HUES6 (cell line): ENCODE measurements around the gene CHST12.
"Not testable (repeated sequence)": the region's sequence is repeated elsewhere in the genome, so short reads cannot be mapped to it uniquely, and the experiment has no call there.

Experiments
- H3K27ac ChIP-seq: 2 replicates; pipeline ENCODE4 v1.7.0; 2013; ENCODE audit warnings: low read depth, mild to moderate bottlenecking, low read length, inconsistent platforms
- H3K27me3 ChIP-seq: 2 replicates; pipeline ENCODE4 v1.6.1; 2013; ENCODE audit warnings: low read length; ENCODE audit not compliant: control insufficient read depth, insufficient read depth
- H3K36me3 ChIP-seq: 2 replicates; pipeline ENCODE4 v1.6.1; 2013; ENCODE audit warnings: low read length; ENCODE audit not compliant: control insufficient read depth, insufficient read depth
- H3K4me1 ChIP-seq: 2 replicates; pipeline ENCODE4 v1.6.1; 2013; ENCODE audit warnings: low read length; ENCODE audit not compliant: control insufficient read depth, insufficient read depth
- H3K4me3 ChIP-seq: 2 replicates; pipeline ENCODE4 v1.5.1; 2013; ENCODE audit warnings: low read depth, low read length
- H3K9ac ChIP-seq: one replicate; pipeline ENCODE4 v1.6.1; 2013; ENCODE audit warnings: mild to moderate bottlenecking, low read length
- H3K9me3 ChIP-seq: 2 replicates; pipeline ENCODE4 v1.6.1; 2013; ENCODE audit warnings: low read depth, low read length; ENCODE audit not compliant: control insufficient read depth, insufficient read depth

CHST12 gene

GRCh38 chr7:2387897-2388636 is 15.3 kb upstream of the CHST12 start:
- H3K9ac ChIP-seq: no peak overlapping the region
- peaks cover 11% of the 10 kb centered on the region for H3K4me1 ChIP-seq
- no peak overlapping the region for H3K4me3 ChIP-seq
- no peaks in the 10 kb centered on the region for H3K27me3 ChIP-seq
- H3K36me3 ChIP-seq: peaks cover 4% of the 10 kb centered on the region; the same call in 1 of the 2 replicates
- no peaks in the 10 kb centered on the region for H3K9me3 ChIP-seq
- H3K27ac ChIP-seq: no peak overlapping the region

GRCh38 chr7:2388637-2388954 is 14.8 kb upstream of the CHST12 start:
- no peaks in the 10 kb centered on the region for H3K27me3 ChIP-seq

GRCh38 chr7:2390020-2390816 is 13.2 kb upstream of the CHST12 start:
- H3K27me3 ChIP-seq, H3K36me3 ChIP-seq, H3K9ac ChIP-seq, H3K4me3 ChIP-seq, H3K9me3 ChIP-seq, H3K27ac ChIP-seq: not testable (repeated sequence)
- H3K4me1 ChIP-seq: peaks cover 11% of the 10 kb centered on the region

More at GRCh38 chr7:2388637-2388954, 14.8 kb upstream of the CHST12 start:
- H3K9me3 ChIP-seq: no peaks in the 10 kb centered on the region
- no peak overlapping the region for H3K27ac ChIP-seq
- no peak overlapping the region for H3K4me3 ChIP-seq
- peaks cover 11% of the 10 kb centered on the region for H3K4me1 ChIP-seq
- H3K9ac ChIP-seq: no peak overlapping the region
- no peaks in the 10 kb centered on the region for H3K36me3 ChIP-seq

- Histone ChIP-seq H3K36me3 (no peaks in the 10 kb centered on the region), H3K4me3 (no peak overlapping the region), H3K9ac (no peak overlapping the region), H3K27ac (no peak overlapping the region), H3K9me3 (no peaks in the 10 kb centered on the region), H3K4me1 (peaks cover 7% of the 10 kb centered on the region), H3K27me3 (no peaks in the 10 kb centered on the region)
Observed at GRCh38 chr7:2393706-2394105, 9.7 kb upstream of the CHST12 start.

- Histone ChIP-seq H3K4me1 (peaks cover 7% of the 10 kb centered on the region), H3K4me3 (no peak overlapping the region)
Observed at GRCh38 chr7:2394566-2395082, 8.8 kb upstream of the CHST12 start.

GRCh38 chr7:2398506-2398905 is 4.9 kb upstream of the CHST12 start:
- Histone ChIP-seq H3K27ac (no peak overlapping the region), H3K4me3 (no peak overlapping the region), H3K9me3 (no peaks in the 10 kb centered on the region), H3K9ac (no peak overlapping the region), H3K36me3 (no peaks in the 10 kb centered on the region), H3K27me3 (no peaks in the 10 kb centered on the region), H3K4me1 (peaks cover 6% of the 10 kb centered on the region)

More at GRCh38 chr7:2394566-2395082, 8.8 kb upstream of the CHST12 start:
- no peak overlapping the region for H3K27ac ChIP-seq
- H3K27me3 ChIP-seq: no peaks in the 10 kb centered on the region
- H3K9ac ChIP-seq: no peak overlapping the region
- H3K36me3 ChIP-seq: no peaks in the 10 kb centered on the region
- H3K9me3 ChIP-seq: no peaks in the 10 kb centered on the region

- Histone ChIP-seq H3K4me3 (no peak overlapping the region), H3K9ac (peak overlapping the region; percentile 22), H3K27ac (no peak overlapping the region), H3K9me3 (no peaks in the 10 kb centered on the region), H3K27me3 (no peaks in the 10 kb centered on the region), H3K4me1 (peaks cover 9% of the 10 kb centered on the region), H3K36me3 (no peaks in the 10 kb centered on the region)
Observed at GRCh38 chr7:2399848-2400587, 3.4 kb upstream of the CHST12 start.

GRCh38 chr7:2402687-2403013 is 761 bp upstream of the CHST12 start:
- Histone ChIP-seq H3K9ac (peak overlapping the region; percentile 38), H3K9me3 (no peaks in the 10 kb centered on the region), H3K4me1 (peaks cover 12% of the 10 kb centered on the region), H3K27ac (no peak overlapping the region), H3K36me3 (no peaks in the 10 kb centered on the region), H3K4me3 (peak overlapping the region; percentile 79), H3K27me3 (no peaks in the 10 kb centered on the region)

- Histone ChIP-seq H3K27ac (peak overlapping the region; percentile 56; the same call in 1 of the 2 replicates), H3K9ac (peak overlapping the region; percentile 59), H3K27me3 (no peaks in the 10 kb centered on the region), H3K4me1 (peaks cover 12% of the 10 kb centered on the region), H3K9me3 (no peaks in the 10 kb centered on the region), H3K4me3 (peak overlapping the region; percentile 84), H3K36me3 (no peaks in the 10 kb centered on the region)
Observed at GRCh38 chr7:2403718-2404648, 572 bp downstream of the CHST12 start.

GRCh38 chr7:2404714-2405119 is 1.3 kb downstream of the CHST12 start:
- H3K9ac ChIP-seq: peak overlapping the region; percentile 59
- no peaks in the 10 kb centered on the region for H3K9me3 ChIP-seq
- no peak overlapping the region for H3K27ac ChIP-seq
- peaks cover 14% of the 10 kb centered on the region for H3K4me1 ChIP-seq
- peak overlapping the region; percentile 84 for H3K4me3 ChIP-seq
- H3K27me3 ChIP-seq: no peaks in the 10 kb centered on the region
- H3K36me3 ChIP-seq: no peaks in the 10 kb centered on the region
